H9 (cell line): ENCODE measurements around the gene ETV5. TPM values are rescaled to one million over a fixed set of nuclear protein-coding genes. Genes with fewer than 3 reads are reported as not detected.

Experiments used
- DNase-seq: peaks from one replicate; pipeline ENCODE4 v3.0.0-alpha.2; 2017
- H2AFZ ChIP-seq: one replicate; pipeline ENCODE4 v1.6.1; 2013; ENCODE audit warnings: mild to moderate bottlenecking, low read length, control low read depth, moderate library complexity
- H2AK5ac ChIP-seq: 2 replicates; pipeline ENCODE4 v1.6.1; 2013; ENCODE audit warnings: low read length, control low read depth, mixed read lengths; ENCODE audit not compliant: insufficient read length
- H2BK120ac ChIP-seq: one replicate; pipeline ENCODE4 v1.6.1; 2013; ENCODE audit warnings: low read depth, mild to moderate bottlenecking, low read length, control low read depth, inconsistent platforms; ENCODE audit not compliant: poor library complexity, severe bottlenecking
- H2BK12ac ChIP-seq: 2 replicates; pipeline ENCODE4 v1.6.1; 2013; ENCODE audit warnings: low read length, control low read depth, mixed read lengths, low read depth; ENCODE audit not compliant: insufficient read length
- H2BK15ac ChIP-seq: 2 replicates; pipeline ENCODE4 v1.6.1; 2013; ENCODE audit warnings: low read depth, low read length, control low read depth
- H2BK20ac ChIP-seq: one replicate; pipeline ENCODE4 v1.6.1; 2013; ENCODE audit warnings: low read depth, mild to moderate bottlenecking, low read length, control low read depth, inconsistent platforms; ENCODE audit not compliant: poor library complexity, severe bottlenecking
- H2BK5ac ChIP-seq: 2 replicates; pipeline ENCODE4 v1.6.1; 2013; ENCODE audit warnings: low read length, control low read depth, mixed read lengths; ENCODE audit not compliant: insufficient read length
- H3K14ac ChIP-seq: 2 replicates; pipeline ENCODE4 v1.6.1; 2013; ENCODE audit warnings: low read length, control low read depth; ENCODE audit not compliant: insufficient read depth
- H3K18ac ChIP-seq: 2 replicates; pipeline ENCODE4 v1.6.1; 2013; ENCODE audit warnings: low read depth, mild to moderate bottlenecking, mixed read lengths, low read length, control low read depth; ENCODE audit not compliant: insufficient read length
- H3K23ac ChIP-seq: 2 replicates; pipeline ENCODE4 v1.6.1; 2013; ENCODE audit warnings: low read length, control low read depth, mixed read lengths, low read depth; ENCODE audit not compliant: insufficient read length
- H3K23me2 ChIP-seq: 2 replicates; pipeline ENCODE4 v1.6.1; 2013; ENCODE audit warnings: low read depth, mild to moderate bottlenecking, mixed read lengths, low read length, control low read depth; ENCODE audit not compliant: insufficient read length, poor library complexity, severe bottlenecking
- H3K27ac ChIP-seq: 2 replicates; pipeline ENCODE4 v1.5.1; 2013; ENCODE audit warnings: low read length, control low read depth, mixed read lengths, low read depth; ENCODE audit not compliant: insufficient read length
- H3K27me3 ChIP-seq: 2 replicates; pipeline ENCODE4 v1.6.1; 2013; ENCODE audit warnings: low read length, control low read depth, inconsistent platforms; ENCODE audit not compliant: insufficient read depth
- H3K4ac ChIP-seq: 2 replicates; pipeline ENCODE4 v1.6.1; 2013; ENCODE audit warnings: low read depth, mild to moderate bottlenecking, control low read depth, inconsistent platforms, low read length, moderate library complexity
- H3K4me1 ChIP-seq: 2 replicates; pipeline ENCODE4 v1.6.1; 2013; ENCODE audit warnings: low read length, control low read depth, inconsistent platforms; ENCODE audit not compliant: insufficient read depth
- H3K4me2 ChIP-seq: 2 replicates; pipeline ENCODE4 v1.6.1; 2013; ENCODE audit warnings: low read length, control low read depth, mixed read lengths; ENCODE audit not compliant: insufficient read length, insufficient read depth
- H3K56ac ChIP-seq: 2 replicates; pipeline ENCODE4 v1.6.1; 2013; ENCODE audit warnings: low read depth, mild to moderate bottlenecking, mixed read lengths, low read length, control low read depth; ENCODE audit not compliant: insufficient read length
- H3K79me1 ChIP-seq: 2 replicates; pipeline ENCODE4 v1.6.1; 2013; ENCODE audit warnings: low read depth, mild to moderate bottlenecking, moderate library complexity, low read length, control low read depth, inconsistent platforms; ENCODE audit not compliant: insufficient read depth, poor library complexity, severe bottlenecking
- H3K79me2 ChIP-seq: 2 replicates; pipeline ENCODE4 v1.6.1; 2013; ENCODE audit warnings: low read length, control low read depth, inconsistent platforms; ENCODE audit not compliant: insufficient read depth
- H3K9ac ChIP-seq: 2 replicates; pipeline ENCODE4 v1.6.1; 2013; ENCODE audit warnings: low read length, control low read depth, mixed read lengths; ENCODE audit not compliant: insufficient read length; ENCODE audit errors: extremely low read depth
- H3K9me3 ChIP-seq: one replicate; pipeline ENCODE4 v1.6.1; 2013; ENCODE audit warnings: low read depth, low read length, inconsistent platforms; ENCODE audit not compliant: control insufficient read depth
- H3T11ph ChIP-seq: one replicate; pipeline ENCODE4 v1.6.1; 2013; ENCODE audit warnings: mild to moderate bottlenecking, low read length, control low read depth, inconsistent platforms
- H4K20me1 ChIP-seq: one replicate; pipeline ENCODE4 v1.6.1; 2013; ENCODE audit not compliant: control insufficient read depth, insufficient read length, insufficient read depth
- H4K5ac ChIP-seq: 2 replicates; pipeline ENCODE4 v1.6.1; 2013; ENCODE audit warnings: low read depth, mild to moderate bottlenecking, mixed read lengths, low read length, control low read depth; ENCODE audit not compliant: insufficient read length
- H4K8ac ChIP-seq: replicated peaks from 2 replicates; pipeline ENCODE4 v1.6.1; 2013; ENCODE audit warnings: low read length, control low read depth, mixed read lengths, low read depth; ENCODE audit not compliant: insufficient read length
- H4K91ac ChIP-seq: 2 replicates; pipeline ENCODE4 v1.6.1; 2013; ENCODE audit warnings: low read depth, mild to moderate bottlenecking, moderate library complexity, mixed read lengths, low read length, control low read depth; ENCODE audit not compliant: insufficient read length
- H3K27ac Mint-ChIP-seq, 3 experiments: 2 replicates in 2 of 3; 3 replicates in 1 of 3; pipeline ENCODE4 v1.8.0; 2020 to 2021; ENCODE audit warnings: mixed read lengths in 3 of 3, mild to moderate bottlenecking in 1 of 3, moderate library complexity in 1 of 3
- H3K27me3 Mint-ChIP-seq: 2 replicates; pipeline ENCODE4 v1.8.0; 2021; ENCODE audit warnings: low read depth, mild to moderate bottlenecking, moderate library complexity, mixed read lengths
- H3K36me3 Mint-ChIP-seq, 3 experiments: 2 replicates in 2 of 3; 3 replicates in 1 of 3; pipeline ENCODE4 v1.8.0; 2020 to 2021; ENCODE audit warnings: low read depth in 3 of 3, mixed read lengths in 3 of 3; ENCODE audit not compliant: insufficient read depth in 1 of 3
- H3K4me1 Mint-ChIP-seq, 2 experiments: 2 replicates each; pipeline ENCODE4 v1.8.0; 2020; ENCODE audit warnings: mixed read lengths in 2 of 2
- H3K4me3 Mint-ChIP-seq, 2 experiments: 2 replicates in 1 of 2; 3 replicates in 1 of 2; pipeline ENCODE4 v1.8.0; 2020 to 2021; ENCODE audit warnings: mild to moderate bottlenecking in 2 of 2, mixed read lengths in 2 of 2, moderate library complexity in 1 of 2
- H3K9me3 Mint-ChIP-seq, 2 experiments: 2 replicates in 1 of 2; 3 replicates in 1 of 2; pipeline ENCODE4 v1.8.0; 2020; ENCODE audit warnings: mild to moderate bottlenecking in 2 of 2, mixed read lengths in 2 of 2, moderate library complexity in 1 of 2
- WGBS: extraction: QIAGEN DNeasy Blood & Tissue Kit; methylation state at CpG from one replicate; pipeline ENCODE4 v1.1.7; 2013; ENCODE audit warnings: missing lambda C conversion rate, low lambda C conversion rate, mixed read lengths; ENCODE audit not compliant: insufficient read length; ENCODE audit errors: extremely low coverage; 5-methylcytosine and 5-hydroxymethylcytosine counted together
- total RNA-seq: library from RNA; stranded (reverse); gene quantifications from 2 replicates; pipeline ENCODE4 v1.2.1, GENCODE V29; 2021
- TF ChIP-seq, protein P1 (sequence below): fragments of 200-600 bp; sonication (generic); conservative IDR thresholded peaks from 3 replicates; pipeline ENCODE4 v1.8.0; 2021; ENCODE audit warnings: antibody characterized with exemption, mild to moderate bottlenecking

Gene ETV5
- total RNA-seq, 1 experiment from 2014 or later = 7.7 TPM

DNA sequence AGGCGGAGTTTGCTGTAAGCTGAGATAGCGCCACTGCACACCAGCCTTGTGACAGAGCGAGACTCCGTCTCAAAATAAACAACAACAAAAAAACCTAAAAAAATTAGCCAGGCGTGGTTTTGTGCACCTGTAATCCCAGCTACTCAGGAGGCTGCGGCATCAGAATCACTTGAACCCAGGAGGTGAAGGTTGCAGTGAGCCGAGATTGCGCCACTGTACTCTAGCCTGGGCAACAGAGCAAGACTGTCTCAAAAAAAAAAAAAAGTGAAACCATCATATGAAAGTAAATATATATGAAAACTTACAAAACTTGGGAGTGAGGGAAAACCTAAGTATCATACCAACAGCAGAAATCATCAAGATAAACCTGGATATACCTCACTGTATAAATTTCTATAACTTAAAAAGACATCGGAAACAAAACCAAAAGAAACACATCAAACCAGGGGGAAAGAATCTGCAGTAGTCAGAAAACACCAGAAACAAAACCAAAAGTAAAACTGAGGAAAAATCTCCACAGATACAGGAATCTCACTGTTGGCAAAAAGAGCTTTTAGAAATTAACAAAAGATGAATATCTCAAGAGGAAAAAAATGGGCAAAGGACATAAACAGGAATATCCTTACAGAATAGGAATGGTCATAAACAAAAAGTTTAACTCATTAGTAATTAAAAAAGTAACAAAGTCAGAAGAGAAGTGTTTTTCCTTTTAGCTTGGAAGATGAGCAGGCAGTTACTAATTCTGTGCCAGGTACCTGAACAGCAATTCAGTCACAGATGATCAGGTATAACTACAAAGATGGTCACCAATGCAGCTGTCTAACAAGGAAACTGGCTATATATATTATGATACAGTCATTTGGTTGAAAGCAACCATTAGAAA, 41.3 kb downstream of the ETV5 start:
- no peak overlapping the region for H3K14ac ChIP-seq

More for the DNA sequence above, 41.3 kb downstream of the ETV5 start:
- no peak overlapping the region for H2BK15ac ChIP-seq
- no peaks in the 10 kb centered on the region for H3K79me1 ChIP-seq
- no peaks in the 10 kb centered on the region for H3K4me1 Mint-ChIP-seq
- DNase-seq = no peak
- H4K8ac ChIP-seq = no peak overlapping the region
- H3K27ac ChIP-seq = no peak overlapping the region
- no peak overlapping the region for H2BK5ac ChIP-seq
- H3K56ac ChIP-seq = no peak overlapping the region
- no peaks in the 10 kb centered on the region for H3K23me2 ChIP-seq
- no peak overlapping the region for H2AK5ac ChIP-seq
- no peak overlapping the region for H3K4me3 Mint-ChIP-seq
- no peak overlapping the region for H3K4me2 ChIP-seq
- no peak overlapping the region for H2AFZ ChIP-seq
- H3K9me3 ChIP-seq = no peaks in the 10 kb centered on the region
- H2BK12ac ChIP-seq = no peak overlapping the region
- H4K20me1 ChIP-seq = no peaks in the 10 kb centered on the region
- H3K79me2 ChIP-seq = no peaks in the 10 kb centered on the region
- H2BK120ac ChIP-seq = no peak overlapping the region
- H3K18ac ChIP-seq = no peak overlapping the region
- H3K9ac ChIP-seq = no peak overlapping the region
- H3K4ac ChIP-seq = no peak overlapping the region
- H3K27me3 Mint-ChIP-seq = peaks cover 1% of the 10 kb centered on the region
- no peak overlapping the region for H3K23ac ChIP-seq
- H3K36me3 Mint-ChIP-seq = peaks cover 0 to 28% (median 2%) of the 10 kb centered on the region in 3 experiments; a peak in 3 of 7 replicates
- no peaks in the 10 kb centered on the region for H3K4me1 ChIP-seq
- H4K5ac ChIP-seq = no peak overlapping the region
- TF ChIP-seq, protein P1, sequence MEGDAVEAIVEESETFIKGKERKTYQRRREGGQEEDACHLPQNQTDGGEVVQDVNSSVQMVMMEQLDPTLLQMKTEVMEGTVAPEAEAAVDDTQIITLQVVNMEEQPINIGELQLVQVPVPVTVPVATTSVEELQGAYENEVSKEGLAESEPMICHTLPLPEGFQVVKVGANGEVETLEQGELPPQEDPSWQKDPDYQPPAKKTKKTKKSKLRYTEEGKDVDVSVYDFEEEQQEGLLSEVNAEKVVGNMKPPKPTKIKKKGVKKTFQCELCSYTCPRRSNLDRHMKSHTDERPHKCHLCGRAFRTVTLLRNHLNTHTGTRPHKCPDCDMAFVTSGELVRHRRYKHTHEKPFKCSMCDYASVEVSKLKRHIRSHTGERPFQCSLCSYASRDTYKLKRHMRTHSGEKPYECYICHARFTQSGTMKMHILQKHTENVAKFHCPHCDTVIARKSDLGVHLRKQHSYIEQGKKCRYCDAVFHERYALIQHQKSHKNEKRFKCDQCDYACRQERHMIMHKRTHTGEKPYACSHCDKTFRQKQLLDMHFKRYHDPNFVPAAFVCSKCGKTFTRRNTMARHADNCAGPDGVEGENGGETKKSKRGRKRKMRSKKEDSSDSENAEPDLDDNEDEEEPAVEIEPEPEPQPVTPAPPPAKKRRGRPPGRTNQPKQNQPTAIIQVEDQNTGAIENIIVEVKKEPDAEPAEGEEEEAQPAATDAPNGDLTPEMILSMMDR = no peak
- no peak overlapping the region for H2BK20ac ChIP-seq
- no peak overlapping the region for H3T11ph ChIP-seq
- no CpG with 5 or more reads among the region's 9 CpGs for WGBS
- H3K9me3 Mint-ChIP-seq = no peaks in the 10 kb centered on the region
- H3K27me3 ChIP-seq = no peaks in the 10 kb centered on the region
- H4K91ac ChIP-seq = no peak overlapping the region
- H3K27ac Mint-ChIP-seq = peak overlapping the region in 1 of 3 experiments; percentile 72; a peak in 1 of 7 replicates
